GM21576 (cell line): ENCODE data around the gene KLC4.

Experiments
- ATAC-seq: cut with Tn5 transposase; IDR thresholded peaks from one replicate; pipeline ENCODE4 v1.9.1; 2021; ENCODE audit warnings: mild to moderate bottlenecking, moderate library complexity; ENCODE audit not compliant: unreplicated experiment

The KLC4 gene

DNA sequence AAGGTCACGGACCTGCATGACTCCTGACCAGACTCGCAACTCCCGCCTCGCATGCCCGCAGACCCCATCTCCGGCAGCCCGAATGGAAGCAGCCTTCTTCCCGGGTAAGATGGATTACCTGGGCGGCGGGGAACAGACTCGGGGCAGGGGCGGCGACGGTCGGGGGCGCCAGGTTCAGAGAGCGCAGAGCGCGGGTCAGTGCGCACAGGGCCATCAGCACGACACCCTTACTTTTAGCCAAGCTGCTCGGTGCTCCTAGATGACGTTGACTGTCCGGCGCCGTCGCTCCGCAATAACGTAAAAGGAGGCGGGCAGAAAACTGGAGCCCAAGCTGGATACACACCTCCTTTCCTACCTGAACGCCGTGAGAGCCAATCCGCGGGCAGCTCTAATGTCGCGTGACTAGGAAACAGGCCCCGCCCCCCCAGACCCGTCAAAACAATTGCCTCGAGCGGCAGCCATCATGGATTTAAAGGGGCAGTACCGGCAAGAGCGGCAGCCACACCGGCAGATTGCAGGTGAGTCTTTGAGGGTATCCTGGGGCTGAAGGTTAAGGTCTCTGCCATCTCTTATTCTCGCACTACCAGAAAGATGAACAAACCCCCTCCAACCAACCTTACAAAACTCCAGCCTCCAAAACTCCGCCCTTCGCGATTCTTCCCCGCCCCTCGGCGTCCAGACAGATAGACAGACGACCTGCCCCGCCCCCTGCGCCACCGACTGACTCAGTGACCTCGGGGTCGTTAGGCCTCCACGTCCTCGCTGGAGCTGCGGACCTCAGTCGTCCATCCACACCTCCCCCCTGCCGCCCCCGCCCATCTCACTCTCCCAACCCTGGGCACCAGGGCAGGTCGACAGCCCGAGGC lies at the start of gene KLC4, which contains the start of gene MRPL2:
Gene KLC4 (plus strand): TSS at position 464 of the 866 bp plus-strand sequence. CDS start 1,705 bp downstream, outside the sequence.
Gene MRPL2 (minus strand): TSS at position 267 of the 866 bp plus-strand sequence. CDS start 53 bp downstream, at position 214.
- peak; percentile 83 for ATAC-seq

DNA sequence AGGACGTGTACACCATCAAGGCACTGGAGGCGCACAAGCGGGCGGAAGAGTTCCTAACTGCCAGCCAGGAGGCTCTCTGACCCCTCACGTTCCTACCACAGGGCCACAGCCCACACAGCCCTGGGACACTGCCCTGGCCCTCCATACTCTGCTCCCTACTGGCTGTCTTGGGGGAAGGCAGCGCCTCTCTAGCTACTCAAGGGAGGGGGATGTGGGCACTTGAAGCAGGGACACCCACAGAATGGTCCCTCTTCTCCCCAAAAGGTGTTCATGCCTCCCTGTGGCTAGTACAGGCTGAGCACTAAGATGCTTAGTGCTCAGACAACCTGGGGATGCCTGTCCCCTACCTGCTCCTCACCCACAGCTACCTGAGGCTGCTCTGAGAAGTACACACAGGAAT lies 48.2 kb upstream of the KLC4 start:
- no peak for ATAC-seq

DNA sequence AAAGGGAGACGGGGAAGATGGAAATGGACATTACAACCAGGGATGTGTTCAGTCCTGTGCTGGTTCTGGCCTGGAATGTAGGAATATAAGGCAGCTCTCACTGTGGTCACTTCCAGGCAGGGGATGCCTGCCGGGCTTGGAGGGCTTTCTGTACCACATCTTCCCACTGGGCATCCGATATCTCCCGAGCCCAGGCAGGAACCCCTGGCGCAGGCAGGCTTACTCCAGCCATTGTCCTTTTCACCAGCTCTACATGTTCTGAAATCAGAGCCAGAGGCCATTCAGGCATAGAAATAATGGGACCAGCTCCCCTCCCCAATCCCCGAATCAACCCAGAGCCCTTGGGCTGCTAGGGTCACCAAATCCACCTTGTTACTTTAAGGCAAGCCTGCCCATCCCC lies 47.1 kb upstream of the KLC4 start:
- ATAC-seq: no peak

DNA sequence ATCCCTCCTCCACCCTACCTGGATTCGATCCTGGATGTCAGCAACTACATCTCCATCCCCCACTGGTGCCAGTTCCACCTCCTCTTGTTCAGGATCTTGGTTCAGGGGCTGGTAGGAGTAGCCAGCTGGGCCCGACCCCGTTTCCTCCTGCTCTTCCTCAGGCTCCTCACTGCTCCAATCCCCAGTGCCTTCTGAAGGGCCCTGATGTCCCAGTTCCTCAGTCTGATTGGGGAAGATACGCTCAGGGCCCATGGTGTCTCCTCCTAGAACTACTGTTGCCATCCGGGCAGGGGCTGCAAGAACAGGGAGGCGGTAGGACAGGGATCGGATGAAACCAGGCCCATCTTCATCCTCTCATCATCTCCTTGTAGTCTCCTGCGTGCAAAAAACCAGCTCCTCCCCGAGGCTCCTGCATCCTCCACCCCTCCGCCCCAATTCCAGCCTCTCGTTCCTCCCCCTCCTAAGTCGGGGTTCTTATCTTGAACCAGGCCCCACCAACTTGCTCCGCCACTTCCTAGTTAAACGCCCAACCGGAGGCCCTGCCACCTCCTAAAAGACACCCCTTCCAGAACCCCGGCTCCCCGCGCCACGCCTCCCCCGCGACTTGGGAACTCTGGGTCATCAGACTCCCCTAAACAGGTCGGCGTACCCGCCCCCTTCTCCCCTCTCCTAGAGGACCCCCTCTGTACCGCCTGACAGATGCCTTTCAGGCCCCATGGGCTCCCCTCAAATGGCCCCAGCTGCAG lies 46.2 kb upstream of the KLC4 start:
- peak; percentile 4 for ATAC-seq

DNA sequence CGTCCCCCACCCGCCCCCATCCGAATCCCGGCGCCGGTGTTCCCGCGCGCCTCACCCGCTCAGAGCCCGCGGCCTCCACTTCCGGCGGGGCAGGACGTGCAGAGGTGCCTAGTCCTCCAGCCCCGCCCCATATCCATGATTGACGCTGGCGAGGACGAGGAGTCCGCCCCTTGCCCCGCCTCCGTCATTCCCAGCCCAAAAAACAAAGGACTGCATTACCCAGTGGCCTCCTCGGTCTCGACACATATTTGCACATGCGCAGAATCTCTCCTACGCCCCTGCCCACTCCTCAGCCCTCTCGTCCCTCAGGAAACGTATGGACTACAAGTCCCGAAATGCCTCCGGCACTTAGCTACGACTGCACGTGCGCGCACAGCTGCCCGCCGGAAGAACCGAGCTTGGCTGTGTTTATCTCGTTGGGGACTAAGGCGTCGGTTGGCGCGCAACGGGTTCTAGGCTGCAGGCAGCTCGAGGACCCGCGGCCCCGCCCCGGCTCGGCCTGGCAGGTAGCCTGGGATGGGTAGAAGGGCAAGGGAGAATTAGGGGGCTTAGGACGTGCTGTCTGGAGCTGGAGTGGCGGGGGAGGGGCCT lies 45.5 kb upstream of the KLC4 start, which contains the start of the genes KLHDC3 and MEA1:
Gene KLHDC3 (plus strand): TSS at position 407 of the 591 bp plus-strand sequence. CDS start 2,944 bp downstream, outside the sequence.
Gene MEA1 (minus strand): TSS at position 104 of the 591 bp plus-strand sequence. CDS start 133 bp downstream, outside the sequence.
- ATAC-seq: peak; percentile 90

DNA sequence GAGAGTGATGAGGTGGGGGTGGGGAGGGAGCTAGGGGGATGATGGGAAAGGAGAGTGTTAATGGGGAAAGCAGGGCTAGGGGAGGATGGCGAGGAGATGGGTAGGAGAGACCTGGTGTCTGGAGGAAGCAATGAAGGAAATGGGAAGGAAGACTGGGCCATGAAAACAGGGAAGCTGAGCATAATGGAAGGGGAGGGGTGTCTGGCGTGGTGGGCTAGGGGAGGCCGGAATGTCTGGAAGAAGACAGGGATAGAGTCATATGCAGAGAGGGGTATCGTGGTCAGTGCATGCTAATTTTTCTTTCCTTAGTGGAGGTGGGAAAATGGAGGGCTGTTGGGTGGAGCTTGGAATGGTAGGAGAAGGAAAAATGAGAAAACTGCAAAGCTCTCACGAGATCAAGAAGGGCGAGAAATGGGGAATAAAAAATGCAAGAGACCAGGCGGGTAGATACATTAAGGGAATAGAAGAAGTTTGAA lies 45.0 kb upstream of the KLC4 start:
- no peak for ATAC-seq

DNA sequence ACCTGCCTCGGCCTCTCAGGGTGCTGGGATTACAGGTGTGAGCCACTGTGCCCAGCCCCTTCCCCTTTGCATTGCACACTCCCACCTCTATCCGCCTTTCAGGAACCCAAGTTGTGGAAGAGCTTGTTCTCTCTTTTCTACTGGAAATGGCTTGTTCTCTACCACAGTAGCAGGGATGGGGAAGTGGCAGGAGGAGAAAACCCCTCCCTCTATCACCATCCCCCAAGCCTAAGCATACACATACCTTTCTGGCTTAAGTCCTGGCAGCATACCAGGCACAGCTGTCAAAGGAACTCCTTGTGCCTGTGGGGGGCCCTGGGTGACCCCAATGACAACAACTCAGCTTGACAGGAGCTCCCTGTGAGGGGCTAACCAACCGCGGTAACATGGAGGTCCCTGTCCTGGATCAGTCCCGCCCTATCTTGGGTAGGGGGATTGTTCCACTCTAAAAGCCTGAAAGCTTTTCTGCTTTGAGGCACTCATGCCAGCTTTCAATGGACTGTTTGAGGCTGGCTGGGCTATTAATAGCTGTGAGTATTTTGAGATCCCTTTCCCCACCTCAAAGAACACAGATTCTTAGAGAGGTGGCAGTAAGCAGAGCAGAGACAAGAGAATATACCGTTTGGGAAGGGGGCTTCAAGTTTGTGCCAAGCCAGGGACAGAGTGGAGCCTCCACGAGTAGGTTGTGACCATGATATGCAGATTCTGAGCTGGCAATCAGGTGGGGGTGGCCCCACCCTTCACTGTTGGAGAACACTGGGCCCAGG lies 43.1 kb upstream of the KLC4 start:
- ATAC-seq: no peak

DNA sequence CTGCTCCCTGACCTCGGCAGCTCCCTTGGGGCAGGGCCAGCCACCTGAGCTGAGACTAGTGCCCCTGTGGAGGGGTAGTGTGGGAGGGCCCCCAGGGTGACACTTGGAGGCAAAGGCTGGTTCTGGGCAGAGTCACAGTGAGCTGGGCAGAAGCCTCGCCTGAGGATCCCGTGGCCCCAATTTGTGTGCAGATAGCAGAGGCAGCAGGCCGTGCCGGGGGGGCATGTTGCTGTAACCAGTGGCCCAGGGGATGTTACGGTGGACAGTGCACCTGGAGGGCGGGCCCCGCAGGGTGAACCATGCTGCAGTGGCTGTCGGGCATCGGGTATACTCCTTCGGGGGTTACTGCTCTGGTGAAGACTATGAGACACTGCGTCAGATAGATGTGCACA lies 42.5 kb upstream of the KLC4 start:
- ATAC-seq: no peak

DNA sequence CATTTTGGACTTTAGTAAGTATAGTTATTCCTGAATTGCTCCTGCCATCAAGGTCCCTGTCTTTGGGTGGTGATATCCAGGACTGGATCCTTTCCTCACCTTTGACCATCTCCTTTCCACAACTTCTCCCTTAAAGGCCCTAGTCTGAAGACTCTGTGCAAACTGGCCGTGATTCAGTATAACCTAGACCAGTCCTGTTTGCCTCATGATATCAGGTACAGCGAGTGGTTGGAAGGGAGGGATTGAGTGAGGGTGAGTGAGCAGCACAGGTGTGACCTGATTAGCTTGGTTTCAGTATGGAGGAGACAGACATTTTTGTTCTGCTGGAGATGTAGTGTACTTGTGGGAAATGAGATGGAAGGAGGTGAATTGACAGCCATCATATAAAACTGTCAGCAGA lies 40.3 kb upstream of the KLC4 start:
- ATAC-seq: no peak

DNA sequence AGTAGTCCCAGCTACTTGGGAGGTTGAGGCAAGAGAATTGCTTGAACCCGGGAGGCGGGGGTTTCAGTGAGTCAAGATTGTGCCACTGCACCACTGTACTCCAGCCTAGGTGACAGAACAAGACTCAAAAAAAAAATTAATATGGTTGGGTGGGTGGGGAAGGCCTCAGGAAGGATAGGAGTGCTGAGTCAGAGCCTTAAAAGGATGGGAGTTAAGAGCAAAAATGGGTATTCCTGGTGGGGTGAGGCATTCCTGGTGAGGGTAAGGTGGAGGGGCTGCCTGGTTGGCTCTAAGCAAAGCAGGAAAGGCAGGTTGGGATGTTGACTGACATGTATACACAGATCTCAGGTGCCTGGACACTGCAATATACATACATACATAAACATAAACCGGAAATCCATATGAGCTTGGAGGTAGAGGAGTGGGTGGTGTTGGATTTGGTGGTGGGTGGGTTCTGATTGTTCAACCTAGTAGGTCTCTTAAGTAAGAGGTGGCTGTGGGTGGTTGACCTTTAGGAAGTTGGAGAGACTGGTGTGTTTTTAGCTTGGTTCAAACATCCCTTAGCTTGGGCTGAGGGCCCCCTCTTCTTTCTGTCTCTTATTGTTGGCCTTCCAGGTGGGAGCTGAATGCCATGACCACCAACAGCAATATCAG lies 39.3 kb upstream of the KLC4 start:
- no peak for ATAC-seq

DNA sequence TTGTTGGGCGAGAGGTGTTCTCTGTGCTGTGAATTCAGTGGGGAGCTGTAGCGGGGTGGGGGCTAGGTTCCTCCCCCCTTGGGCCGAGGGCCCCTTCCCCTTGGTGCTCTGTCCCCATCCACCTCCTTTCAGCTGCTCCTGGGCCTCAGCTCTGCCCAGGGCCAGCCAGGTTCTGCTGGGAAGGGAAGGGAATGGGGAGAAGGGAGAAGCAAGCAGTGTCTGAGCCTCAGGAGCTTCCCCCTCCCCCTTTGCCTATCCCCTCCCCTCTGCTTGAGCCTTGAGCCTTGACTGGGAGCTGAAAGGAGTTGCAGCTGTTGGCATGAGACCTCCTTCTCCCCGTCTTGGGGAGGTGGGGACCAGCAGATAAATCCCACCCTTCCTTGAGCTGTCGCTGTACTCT lies 38.6 kb upstream of the KLC4 start:
- no peak for ATAC-seq

DNA sequence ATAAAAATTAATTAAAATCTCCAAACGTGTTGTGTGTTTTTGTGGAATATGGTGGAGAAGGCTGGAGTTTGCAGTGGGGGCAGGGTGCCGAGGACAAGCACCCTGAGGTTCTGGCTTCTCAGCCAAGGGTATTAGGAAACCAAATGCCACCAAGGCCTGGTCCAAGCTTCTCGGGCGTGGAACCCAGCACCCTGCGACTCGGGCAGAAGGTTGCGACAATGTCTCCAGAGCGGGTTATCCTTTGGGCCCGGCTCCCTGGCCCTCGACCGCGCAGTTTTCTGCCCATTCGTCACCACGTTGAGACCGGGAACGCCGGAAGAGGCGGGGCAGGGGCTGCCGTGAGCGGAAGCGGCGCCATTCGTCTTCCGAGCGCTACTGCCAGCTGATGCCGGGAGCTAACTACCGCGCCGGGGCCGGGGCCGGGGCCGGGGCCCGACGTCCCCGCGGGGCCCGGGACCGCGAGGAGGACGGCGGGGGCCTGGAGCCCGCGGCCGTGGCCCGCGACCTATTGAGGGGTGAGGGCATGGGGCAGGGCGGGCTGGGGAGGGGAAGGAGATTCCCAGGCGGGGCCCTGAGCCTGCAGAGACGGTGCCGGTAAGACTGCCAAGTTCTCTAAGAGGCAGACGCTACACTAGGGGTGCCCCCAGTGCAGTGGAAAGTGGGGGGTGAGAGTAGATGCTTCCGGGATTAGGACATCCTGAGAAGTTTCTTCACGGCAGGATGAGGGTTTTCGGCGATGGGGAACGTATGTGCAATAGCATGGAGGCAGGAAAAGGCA lies 38.0 kb upstream of the KLC4 start, which contains the start of gene RRP36:
Gene RRP36 (plus strand): TSS at position 354 of the 778 bp plus-strand sequence. CDS start 32 bp downstream, at position 386.
- ATAC-seq: peak; percentile 63

DNA sequence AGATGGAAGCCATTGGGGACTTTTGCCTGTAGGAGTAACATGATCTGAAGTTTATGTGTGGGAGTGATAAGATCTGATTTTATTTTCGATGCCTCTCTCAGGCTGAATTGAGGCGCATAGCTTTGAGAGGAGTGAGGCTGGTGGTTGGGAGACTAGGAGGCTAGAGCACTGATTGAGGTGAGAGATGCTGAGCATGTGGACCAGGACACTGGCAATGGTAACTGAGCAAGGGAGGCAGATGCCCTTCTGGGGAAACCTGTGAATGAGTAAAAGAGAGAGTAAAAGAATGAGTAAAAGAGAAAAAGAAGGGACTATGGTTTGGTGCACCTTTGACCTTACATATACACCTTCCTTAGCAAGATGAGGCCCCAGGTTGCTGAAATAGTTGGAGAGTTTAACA lies 35.0 kb upstream of the KLC4 start:
- ATAC-seq: no peak

DNA sequence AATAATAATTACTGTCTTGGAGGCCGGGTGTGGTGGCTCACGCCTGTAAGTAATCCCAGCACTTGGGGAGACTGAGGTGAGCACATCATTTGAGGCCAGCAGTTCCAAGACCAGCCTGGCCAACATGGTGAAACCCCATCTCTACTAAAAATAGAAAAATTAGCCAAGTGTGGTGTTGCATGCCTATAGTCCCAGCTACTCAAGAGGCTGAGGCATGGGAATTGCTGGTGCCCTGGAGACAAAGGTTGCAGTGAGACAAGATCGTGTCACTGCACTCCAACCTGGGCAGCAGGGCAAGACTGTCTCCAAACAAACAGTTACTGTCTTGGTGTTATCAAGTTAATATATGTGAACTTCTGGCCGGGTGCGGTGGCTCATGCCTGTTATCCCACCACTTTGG lies 33.1 kb upstream of the KLC4 start:
- no peak for ATAC-seq

DNA sequence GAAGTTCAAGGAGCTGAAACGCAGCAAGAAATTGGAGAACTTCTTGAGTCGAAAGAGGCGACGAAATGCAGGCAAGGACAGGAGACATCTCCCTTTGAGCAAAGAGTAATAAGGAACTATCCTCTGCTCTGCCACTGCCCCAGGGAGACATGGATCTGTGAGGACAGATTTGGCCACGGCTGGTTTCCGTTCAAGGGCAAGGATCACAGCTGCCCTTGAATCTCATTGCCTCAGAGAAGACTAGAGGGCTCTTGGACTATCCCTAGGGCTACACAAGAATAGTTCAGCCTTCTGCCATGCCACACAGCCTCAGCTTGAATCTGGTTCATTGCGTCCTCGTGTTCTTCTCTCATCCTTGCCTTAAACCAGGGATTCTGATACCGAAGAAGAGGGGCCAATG lies 30.3 kb upstream of the KLC4 start:
- ATAC-seq: no peak

DNA sequence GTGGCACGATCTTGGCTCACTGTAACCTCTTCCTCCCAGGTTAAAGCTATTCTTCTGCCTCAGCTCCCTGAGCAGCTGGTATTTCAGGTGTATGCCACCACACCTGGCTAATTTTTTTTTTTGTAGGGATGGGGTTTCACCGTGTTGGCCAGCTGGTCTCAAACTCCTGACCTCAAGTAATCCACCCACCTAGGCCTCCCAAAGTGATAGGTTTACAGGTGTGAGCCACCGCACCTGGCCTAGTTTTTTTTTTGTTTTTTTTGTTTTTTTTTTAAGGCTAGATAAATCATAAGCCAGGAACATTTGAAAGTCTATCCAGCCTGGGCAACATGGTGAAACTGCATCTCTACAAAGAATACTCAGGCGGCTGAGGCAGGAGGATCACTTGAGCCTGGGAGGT lies 27.1 kb upstream of the KLC4 start:
- ATAC-seq: no peak

DNA sequence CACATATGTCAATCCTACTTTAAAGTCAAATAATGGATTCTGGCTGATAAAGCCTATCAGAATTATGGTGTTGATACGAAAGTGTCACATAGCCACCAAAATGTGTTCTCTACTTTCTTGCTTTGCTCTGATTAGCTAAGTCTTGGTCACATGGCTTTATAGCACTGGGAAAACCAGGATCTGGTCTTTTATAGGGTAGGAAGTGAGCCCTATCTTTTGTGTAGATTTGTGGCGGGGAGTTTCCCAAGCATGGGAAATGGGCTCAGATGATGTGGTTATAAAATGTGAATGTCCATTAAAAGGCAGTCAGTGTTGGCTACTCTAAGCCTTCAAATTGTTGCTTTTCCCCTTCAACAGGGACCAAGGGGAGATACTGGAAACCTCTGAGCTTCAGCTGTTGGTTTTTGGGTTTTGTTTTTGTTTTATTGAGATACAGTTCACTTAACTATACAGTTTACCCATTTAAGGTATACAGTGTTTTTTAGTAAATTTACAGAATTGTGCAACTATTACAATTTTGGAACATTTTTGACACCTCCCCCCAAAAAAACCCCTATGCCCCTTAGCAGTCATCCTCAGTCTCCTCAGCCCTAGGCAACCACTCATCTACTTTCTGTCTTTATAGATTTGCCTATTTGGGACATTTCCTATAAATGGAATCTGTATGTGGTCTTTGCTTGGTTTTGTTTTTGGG lies 25.8 kb upstream of the KLC4 start:
- ATAC-seq: no peak

DNA sequence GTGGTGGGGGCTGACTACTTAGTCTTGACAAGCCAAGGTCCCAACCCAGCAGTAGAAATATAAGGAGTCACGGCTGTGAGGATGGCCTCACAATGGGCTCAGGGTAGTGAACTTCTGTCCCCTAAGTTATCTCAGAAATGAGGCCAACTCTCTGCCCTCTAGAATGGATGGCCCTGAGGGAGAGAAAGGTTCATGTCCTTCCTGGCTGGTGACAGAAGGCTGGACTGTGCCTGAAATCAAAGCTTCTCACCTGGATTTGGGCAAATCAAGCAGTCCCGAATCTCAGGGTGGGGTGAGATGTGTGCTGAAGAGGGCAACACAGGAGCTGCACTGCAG lies 25.3 kb upstream of the KLC4 start:
- no peak for ATAC-seq
